ENCODE measurements around the gene NTN5.
A peak's percentile ranks its signal among the peaks of the same experiment; 100 is the strongest.

DNA sequence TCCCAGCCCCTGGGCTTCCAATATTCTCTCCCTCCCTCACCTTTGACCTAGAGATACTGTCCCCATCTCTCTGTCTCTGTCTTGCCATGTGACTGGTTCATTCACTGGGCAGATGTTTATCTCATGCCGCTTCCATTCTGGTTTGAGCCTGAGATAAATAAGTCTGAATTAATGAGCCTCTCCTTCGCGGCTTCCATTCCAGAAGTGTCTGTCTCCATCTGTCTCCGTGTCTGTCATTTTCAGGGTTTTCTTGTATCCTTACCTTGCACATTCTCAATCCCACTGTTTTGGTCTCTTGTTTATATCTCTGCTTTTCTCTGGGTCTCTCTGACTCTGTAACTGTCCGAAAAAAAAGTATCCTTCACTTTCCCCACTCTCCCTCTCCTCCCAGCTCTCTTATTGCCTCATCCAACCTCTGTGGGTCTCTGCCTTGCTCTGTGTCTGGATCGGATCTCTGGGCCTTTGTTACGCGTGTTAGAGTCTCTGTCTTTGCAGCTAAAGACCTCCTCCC is 49.2 kb downstream of the NTN5 start:
- TF ChIP-seq CTCF (conservative IDR thresholded peaks at IDR 0.05; ENCODE audit: low read depth, low read length) (no peak), FOS (IDR thresholded peaks at IDR 0.05; ENCODE audit: low read depth, low read length) (no peak), USF2 (IDR thresholded peaks at IDR 0.05; ENCODE audit: low read depth, low read length) (no peak), POLR2A (IDR thresholded peaks at IDR 0.05; ENCODE audit: low read depth, low read length) (no peak), SMC3 (IDR thresholded peaks at IDR 0.05; ENCODE audit: low read depth, low read length) (no peak), RAD21 (IDR thresholded peaks at IDR 0.05; ENCODE audit: low read length) (no peak), BHLHE40 (IDR thresholded peaks at IDR 0.05; ENCODE audit: low read depth, low read length) (no peak), CEBPB (IDR thresholded peaks at IDR 0.05; ENCODE audit: low read depth, low read length) (peak; percentile 57), MAFK (IDR thresholded peaks at IDR 0.05; ENCODE audit: low read depth, low read length) (no peak), RFX5 (IDR thresholded peaks at IDR 0.05; ENCODE audit: low read depth, low read length) (no peak), MAZ (IDR thresholded peaks at IDR 0.05; ENCODE audit: borderline replicate concordance, low read depth, low read length) (no peak), MXI1 (IDR thresholded peaks at IDR 0.05; ENCODE audit: borderline replicate concordance, low read depth, low read length) (no peak), CHD1 (IDR thresholded peaks at IDR 0.05; ENCODE audit: low read depth, low read length) (0 out of 2 replicates have a peak, but pooled peaks have one; percentile 37), NFE2L2 (IDR thresholded peaks at IDR 0.05; ENCODE audit: low read depth, low read length) (no peak)

All from IMR-90 (cell line).